Body of pancreas (tissue), 4 donors: ENCODE results near the gene TEDC2.

Experiments used
- CTCF ChIP-seq, 7 experiments: fragments of 450-650 bp in 4 of 7; fragments of 200-600 bp in 3 of 7; sonication (generic) in 3 of 7; IDR thresholded peaks; one replicate each; pipeline ENCODE4 v1.5.1; 2016 to 2019; ENCODE audit warnings: antibody characterized with exemption in 7 of 7
- POLR2A ChIP-seq, 3 donors: fragments of 450-650 bp; IDR thresholded peaks; one replicate each; pipeline ENCODE4 v1.6.1; 2016; ENCODE audit warnings: antibody characterized with exemption in 3 of 3, mild to moderate bottlenecking in 2 of 3

- TF ChIP-seq CTCF (IDR thresholded peaks at IDR 0.05) (no peak), POLR2A (IDR thresholded peaks at IDR 0.05) (no peak)
Observed at GRCh38 chr16:2477327-2477726, 17.4 kb downstream of the TEDC2 start.
